C1 segment of cervical spinal cord (tissue), 14 donors: Measurements from ENCODE around the gene ADSS1.
"Not testable (repeated sequence)": the region's sequence is repeated elsewhere in the genome, so short reads cannot be mapped to it uniquely, and the experiment has no call there.

ENCODE experiments used
- DNase-seq, 14 donors: peaks; one replicate each; lab custom pipeline; 2025; lab: John Stamatoyannopoulos, UW

ADSS1 gene

GRCh38 chr14:104746071-104746545 is 22.1 kb downstream of the ADSS1 start:
- DNase-seq, result no peak

DNA sequence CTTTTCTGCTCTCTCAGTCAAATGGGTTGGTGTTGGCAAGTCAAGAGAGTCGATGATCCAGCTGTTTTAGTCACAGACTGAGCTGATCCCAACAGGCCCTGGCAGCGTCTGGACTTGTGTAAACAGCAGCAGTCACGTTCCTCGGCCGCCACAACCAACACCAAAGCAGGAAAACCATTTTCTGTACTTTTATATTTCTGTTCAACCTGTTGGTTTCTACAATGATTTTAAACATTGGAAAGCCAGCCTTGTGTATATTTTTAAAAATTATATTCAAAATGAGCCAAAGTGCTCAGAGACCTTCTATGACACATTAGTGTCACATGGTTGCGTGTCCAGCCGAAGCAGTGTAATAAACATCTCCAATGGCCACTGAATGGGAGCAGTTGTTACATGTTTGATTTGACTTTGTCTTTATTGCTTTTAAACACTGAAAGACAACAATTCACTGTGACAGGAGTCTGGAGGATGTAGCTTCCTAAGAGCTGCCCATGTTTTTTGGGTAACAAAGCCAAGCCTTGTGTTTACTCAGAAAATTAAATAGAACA is 23.0 kb downstream of the ADSS1 start:
- no peak for DNase-seq

DNA sequence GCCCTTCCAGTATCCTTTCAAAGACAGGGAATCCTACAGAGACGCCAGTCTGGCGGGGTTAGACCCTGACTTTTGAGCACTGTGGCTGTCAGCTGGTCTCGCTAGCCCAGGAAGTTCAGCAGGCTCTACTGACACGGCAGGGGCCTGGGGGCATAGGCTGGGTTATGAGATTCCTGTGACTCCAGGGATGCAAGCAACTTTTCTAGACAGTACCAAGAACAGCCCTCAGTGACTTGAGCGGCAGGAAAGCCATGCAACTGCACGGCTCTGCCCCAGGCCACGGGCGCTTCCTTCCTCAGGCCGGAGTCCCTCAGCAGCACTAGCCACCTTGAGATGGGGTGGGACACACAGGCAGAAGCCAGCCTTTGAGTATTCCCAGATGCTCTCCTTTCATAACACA is 23.8 kb downstream of the ADSS1 start:
- DNase-seq, result no peak

DNA sequence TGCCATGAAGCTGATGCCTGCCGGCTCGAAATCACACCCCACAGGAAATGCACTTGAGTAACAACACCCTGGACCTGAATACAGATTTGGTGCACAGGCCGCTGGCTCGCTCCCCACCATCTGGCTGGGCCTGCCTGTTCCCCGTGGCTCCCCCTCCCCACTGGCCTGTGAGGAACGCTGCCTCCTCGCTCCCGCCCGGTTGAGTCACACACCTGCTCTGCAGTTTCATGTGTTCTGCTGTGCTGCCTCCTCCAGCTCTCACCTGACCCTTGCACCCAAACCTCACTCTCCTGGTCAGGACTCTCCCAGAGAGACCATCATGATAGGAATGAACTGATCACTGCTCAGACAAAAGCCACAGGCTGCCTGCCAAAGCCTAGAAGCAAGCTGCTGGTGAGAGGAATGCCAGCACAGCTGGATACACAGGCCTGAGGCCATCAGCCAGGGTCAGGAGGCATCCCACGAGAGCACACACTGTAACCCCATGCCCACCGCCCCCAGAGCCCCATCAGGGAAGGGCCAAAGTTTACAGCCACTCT is 25.2 kb downstream of the ADSS1 start:
- peak in 6 of 14 donors; percentile 19 to 68 (median 30) for DNase-seq

DNA sequence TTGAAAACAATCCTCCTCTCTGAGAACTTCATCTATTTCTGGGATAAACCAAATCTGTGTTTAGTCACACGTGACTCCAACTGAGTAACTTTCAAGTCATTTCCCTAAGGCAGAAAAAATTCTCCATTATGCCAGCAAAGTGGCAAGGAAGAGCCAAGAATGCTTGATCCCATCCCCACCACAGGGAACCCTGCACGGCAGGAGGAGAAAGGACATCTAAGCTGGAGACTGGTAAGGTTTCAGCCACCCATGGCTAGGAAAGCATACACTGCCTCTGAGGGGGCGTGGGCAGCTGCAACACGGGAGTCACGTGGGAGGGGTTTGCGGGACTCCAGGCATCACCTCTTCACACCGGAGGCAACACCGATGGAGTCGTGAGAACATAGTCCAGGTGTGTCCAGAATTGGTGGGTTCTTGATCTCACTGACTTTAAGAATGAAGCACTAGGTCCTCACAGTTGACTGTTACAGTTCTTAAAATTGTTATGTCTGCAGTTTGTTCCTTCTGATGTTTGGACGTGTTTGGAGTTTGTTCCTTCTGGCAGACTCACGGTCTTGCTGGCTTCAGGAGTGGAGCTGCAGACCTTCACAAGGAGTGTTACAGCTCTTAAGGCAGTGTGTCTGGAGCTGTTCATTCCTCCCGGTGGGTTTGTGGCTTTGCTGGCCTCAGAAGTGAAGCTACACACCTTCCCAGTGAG is 26.2 kb downstream of the ADSS1 start:
- DNase-seq, result no peak

GRCh38 chr14:104750753-104751057 is 26.7 kb downstream of the ADSS1 start:
- not testable (repeated sequence) for DNase-seq

DNA sequence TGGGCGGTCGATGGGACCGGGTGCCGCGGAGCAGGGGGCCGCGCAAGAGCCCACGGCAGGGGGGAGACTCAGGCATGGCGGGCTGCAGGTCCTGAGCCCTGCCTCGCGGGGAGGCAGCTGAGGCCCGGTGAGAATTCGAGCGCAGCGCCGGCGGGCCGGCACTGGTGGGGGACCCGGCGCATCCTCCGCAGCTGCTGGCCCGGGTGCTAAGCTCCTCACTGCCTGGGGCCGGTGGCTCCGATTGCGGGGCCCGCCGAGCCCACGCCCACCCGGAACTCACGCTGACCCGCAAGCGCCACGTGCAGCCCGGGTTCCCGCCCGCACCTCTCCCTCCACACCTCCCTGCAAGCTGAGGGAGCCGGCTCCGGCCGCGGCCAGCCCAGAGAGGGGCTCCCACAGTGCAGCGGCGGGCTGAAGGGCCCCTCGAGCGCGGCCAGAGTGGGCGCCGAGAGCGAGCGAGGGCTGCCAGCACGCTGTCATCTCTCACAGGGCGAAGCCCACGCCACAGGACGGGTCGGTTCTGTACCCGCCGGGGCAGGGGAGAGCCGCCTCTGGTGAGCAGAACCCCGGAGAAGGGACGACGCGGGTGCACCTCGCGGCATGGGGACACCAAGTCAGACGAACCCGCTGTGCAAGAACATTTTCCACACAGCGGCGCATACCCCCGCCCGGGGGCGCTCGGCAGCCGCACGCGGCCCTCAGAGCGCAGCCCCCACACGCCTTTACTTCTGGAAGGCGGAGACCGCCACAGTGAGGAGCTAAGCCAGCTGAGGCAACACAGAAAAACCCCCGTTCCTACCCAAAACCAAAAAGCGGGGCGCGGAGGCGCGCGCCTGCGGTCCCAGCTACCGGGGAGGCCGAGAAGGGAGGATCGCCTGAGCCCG is 27.8 kb downstream of the ADSS1 start:
- no peak for DNase-seq

- DNase-seq, result no peak
Measured at GRCh38 chr14:104752423-104752734, 28.4 kb downstream of the ADSS1 start.

GRCh38 chr14:104752735-104753527 is 28.9 kb downstream of the ADSS1 start, which contains the start of gene SIVA1:
TSS of gene SIVA1 (plus strand) at chr14:104753147. CDS start at chr14:104753202, 55 bp downstream.
- peak; percentile 87 to 100 (median 99) for DNase-seq

- DNase-seq, result no peak
Measured at GRCh38 chr14:104753528-104754212, 29.6 kb downstream of the ADSS1 start.

- no peak for DNase-seq
Measured at GRCh38 chr14:104754213-104754851, 30.3 kb downstream of the ADSS1 start.

DNA sequence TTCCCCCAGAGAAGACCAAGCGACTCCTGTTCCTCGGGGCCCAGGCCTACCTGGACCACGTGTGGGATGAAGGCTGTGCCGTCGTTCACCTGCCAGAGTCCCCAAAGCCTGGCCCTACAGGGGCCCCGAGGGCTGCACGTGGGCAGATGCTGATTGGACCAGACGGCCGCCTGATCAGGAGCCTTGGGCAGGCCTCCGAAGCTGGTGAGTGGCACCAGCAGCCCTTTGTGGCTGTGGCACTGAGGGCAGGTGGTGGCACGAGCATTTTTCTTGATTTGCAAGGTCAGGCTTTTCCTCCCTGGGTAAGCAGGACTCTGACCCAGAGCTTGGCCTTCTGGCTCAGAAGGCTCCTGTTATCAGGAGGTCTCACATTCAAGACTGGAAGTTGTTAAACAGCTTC is 31.6 kb downstream of the ADSS1 start:
- DNase-seq, result no peak

- no peak for DNase-seq
Measured at GRCh38 chr14:104756477-104757237, 32.6 kb downstream of the ADSS1 start.

- no peak for DNase-seq
Measured at GRCh38 chr14:104757238-104757585, 33.2 kb downstream of the ADSS1 start.

DNA sequence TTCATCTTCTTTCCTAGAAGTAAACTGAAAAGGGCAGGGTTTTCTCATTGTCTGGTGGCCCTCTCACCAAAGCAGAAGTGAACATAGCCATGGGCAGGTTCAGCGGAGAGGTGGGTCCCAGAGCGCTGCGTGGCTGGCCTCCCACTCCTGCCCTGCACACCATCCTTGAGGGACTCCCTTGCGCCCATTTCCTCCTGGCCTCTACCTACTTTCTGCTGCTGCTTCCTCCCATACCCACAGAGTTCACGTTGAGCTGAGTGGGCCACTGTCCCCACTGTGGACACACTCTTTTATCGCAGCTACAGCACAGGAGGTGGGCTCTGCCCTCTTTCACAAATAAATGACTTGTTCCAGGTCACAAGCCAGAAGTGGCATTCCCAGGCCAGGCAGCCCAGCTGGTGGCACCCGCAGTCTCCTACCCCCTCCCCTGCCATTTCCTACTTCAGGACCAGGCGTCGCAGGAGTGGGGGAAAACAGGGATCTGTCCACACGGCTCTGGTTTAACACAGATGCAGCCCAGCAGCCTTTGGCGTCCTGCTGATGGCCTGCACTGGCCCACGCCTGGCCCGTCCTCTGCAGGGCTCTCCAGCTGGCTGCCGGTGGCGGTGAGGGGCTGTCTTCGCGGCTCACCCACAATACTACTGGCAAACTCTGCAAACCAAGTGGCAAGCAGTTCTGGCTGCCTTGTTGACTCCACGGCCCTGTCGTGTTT is 33.8 kb downstream of the ADSS1 start:
- no peak for DNase-seq

DNA sequence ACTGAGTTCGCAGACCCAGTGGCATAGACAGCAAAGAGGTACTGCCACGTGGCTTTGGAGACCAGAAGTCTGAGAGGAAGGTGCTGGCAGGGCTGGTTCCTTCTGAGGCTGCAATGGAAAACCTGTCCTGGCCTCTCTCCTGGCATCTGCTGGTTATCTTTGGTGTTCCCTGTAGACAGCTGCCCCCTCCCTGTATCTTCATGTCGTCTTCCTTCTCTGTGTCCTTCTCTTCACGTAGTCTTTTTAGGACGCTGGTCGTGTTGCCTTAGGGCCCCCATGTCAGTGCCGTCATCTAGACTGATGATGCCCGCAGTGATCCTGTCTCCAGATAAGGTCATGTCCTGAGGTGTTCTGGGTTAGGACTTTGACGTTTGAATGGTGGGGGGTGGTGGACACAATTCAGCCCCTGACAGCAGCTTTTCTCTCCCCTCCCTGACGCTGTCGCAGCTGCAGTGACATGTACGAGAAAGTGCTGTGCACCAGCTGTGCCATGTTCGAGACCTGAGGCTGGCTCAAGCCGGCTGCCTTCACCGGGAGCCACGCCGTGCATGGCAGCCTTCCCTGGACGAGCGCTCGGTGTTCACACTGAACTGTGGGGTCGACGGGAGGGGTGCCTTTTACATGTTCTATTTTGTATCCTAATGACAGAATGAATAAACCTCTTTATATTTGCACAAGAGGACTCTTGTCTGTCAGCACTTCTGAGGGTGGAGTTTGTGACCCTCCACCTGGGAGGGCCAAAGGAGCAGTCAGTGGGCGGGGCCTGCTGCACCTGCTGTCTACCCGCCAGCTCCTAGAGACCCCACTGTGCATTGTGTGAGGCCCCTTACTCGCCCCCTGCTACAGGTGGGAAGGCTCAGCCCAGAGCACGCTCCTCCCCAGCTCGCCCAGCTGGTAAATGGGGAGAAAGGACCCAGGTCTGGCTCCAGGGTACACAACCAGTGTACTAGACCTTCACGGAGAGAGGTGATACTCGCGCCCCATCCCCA is 35.2 kb downstream of the ADSS1 start:
- DNase-seq, result no peak

- no peak for DNase-seq
Measured at GRCh38 chr14:104765517-104765916, 41.5 kb downstream of the ADSS1 start.
